Retinal pigment epithelial cell (primary cell): ENCODE results near the gene RASSF3.

Experiments used
- DNase-seq: peaks from one replicate; pipeline ENCODE4 v3.0.0-alpha.2; 2010; ENCODE audit warnings: low read depth
- H3K4me3 ChIP-seq: 2 replicates; pipeline ENCODE4 v1.5.1; 2011; ENCODE audit warnings: mild to moderate bottlenecking, low read length, control low read depth, moderate library complexity
- TF ChIP-seq, protein P1 (sequence below): conservative IDR thresholded peaks from 2 replicates; pipeline ENCODE4 v1.5.1; 2011; ENCODE audit warnings: low read depth, low read length, control low read depth, inconsistent platforms

Gene RASSF3

DNA sequence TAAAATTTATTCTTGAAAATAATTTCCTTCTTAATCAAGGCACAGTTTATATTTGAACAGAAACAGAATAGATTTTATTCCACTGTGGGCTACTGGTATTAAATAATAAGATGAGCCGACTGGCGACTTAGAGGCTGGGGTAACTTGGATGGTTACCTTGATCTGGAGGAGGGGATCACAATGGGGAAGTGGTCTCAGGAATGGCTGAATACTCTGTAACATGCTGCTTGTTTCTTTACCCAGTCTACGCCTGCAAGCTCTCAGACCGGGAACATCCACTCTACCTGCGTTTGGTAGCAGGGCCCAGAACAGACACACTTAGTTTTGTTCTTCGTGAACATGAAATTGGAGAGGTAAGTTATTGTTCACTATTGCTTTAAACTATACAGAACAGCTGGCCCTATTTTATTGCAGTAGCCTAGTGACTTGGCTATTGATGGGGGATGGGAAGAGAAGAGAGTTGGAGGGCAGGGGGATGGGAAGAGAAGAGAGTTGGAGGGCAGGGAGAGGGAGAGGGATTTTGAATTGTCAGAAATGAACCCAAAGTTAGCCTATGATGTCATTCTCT, 81.0 kb downstream of the RASSF3 start:
- no peak for DNase-seq
- H3K4me3 ChIP-seq = no peak overlapping the region
- TF ChIP-seq, protein P1, sequence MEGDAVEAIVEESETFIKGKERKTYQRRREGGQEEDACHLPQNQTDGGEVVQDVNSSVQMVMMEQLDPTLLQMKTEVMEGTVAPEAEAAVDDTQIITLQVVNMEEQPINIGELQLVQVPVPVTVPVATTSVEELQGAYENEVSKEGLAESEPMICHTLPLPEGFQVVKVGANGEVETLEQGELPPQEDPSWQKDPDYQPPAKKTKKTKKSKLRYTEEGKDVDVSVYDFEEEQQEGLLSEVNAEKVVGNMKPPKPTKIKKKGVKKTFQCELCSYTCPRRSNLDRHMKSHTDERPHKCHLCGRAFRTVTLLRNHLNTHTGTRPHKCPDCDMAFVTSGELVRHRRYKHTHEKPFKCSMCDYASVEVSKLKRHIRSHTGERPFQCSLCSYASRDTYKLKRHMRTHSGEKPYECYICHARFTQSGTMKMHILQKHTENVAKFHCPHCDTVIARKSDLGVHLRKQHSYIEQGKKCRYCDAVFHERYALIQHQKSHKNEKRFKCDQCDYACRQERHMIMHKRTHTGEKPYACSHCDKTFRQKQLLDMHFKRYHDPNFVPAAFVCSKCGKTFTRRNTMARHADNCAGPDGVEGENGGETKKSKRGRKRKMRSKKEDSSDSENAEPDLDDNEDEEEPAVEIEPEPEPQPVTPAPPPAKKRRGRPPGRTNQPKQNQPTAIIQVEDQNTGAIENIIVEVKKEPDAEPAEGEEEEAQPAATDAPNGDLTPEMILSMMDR = no peak

DNA sequence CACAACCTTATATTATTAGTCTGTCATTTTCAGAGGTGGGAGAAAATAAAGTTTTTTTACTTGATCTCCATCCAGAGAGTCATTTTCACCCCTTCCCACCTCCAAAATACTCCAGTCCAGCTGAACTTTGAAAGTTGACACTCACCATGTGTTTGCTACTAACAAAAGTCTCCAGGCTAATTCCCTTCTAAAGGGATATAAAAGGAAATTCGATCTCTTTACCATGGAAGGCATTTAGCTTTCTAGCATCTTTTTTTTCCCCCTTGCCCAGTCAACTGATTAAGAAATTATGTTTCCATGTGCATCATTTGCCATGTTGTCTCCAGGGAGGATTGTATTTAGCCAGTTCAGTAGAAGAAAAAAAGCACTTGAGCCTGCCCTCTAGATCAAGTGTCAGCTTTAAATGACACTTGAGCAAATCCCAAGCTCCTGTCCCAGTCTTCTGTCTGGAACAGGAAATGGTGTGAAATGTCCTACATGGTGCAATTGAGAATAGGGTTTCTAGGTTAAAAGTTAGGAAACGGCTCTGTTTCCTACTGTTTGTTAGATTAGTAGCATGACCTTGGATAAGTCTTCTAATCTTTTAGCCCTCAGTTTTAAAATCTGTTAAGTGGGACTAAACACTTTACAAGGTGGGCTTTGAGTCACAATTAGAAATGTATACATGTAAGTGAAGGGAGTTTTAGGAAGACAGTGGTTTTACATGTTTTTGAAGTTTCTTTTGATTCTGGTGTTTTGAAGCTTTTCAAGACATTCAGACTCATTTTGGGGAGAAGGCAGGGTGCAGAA, 81.7 kb downstream of the RASSF3 start:
- no peak for DNase-seq
- TF ChIP-seq, protein P1 = no peak
- no peak overlapping the region for H3K4me3 ChIP-seq

DNA sequence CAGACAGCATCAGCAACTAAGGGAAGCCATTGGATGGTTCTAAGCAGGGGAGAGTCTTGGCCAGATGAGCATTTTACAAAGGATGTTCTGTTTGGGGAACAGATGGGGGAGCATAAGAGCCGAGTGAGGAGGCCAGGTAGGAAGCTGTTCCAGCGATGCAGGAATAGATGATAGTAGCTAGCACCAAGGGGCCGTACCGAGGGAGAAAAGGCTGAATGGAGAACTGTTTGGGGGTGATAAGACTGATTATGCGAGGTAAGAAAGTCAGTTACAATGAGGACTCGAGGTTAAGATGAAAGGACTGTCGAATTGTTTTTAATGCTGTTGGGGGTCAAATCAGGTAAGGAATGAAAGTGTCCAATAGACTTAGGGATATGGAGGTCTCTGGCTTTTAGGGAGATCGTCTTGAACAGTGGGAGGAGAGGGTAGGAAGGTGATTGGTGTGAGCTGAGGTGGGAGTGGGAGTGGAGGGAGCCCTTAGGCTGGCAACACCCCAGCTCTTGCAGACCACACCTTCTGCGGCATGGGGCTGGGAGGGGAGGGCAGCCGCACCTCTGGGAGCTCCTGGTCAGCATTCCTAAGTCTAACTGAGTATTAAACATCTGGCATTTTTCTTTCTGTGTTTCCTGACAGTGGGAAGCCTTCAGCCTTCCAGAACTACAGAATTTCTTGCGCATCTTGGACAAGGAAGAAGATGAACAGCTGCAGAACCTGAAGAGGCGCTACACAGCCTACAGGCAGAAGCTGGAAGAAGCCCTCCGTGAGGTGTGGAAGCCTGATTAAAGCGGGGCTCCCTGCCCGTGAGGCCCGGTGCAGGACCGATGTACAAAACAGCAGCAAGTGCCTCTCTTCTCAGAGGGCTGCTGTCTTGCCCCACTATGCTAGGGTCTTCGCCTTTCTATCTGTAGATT, 84.1 kb downstream of the RASSF3 start:
- H3K4me3 ChIP-seq = no peak overlapping the region
- no peak for DNase-seq
- TF ChIP-seq, protein P1 = no peak

DNA sequence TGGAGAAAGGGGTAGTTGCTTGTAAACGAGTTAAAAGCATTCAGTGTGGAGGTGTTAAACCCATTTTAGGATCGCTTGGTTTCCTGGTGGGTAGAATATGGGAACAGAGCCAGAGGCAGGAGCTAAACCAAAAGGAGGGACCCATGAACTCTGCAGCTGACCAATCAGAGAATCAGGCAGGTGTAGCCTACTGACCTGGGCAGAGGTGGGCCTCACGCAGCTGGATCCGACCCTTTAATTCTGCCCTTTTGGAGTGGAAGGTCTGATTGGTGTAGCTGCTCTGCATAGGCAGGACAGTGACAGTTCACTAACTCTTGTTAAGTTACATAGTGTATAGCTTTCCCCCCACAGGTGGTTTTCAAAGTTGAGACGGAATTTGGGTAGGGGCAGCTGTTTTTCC, 85.3 kb downstream of the RASSF3 start:
- TF ChIP-seq, protein P1 = no peak
- no peak overlapping the region for H3K4me3 ChIP-seq
- no peak for DNase-seq

DNA sequence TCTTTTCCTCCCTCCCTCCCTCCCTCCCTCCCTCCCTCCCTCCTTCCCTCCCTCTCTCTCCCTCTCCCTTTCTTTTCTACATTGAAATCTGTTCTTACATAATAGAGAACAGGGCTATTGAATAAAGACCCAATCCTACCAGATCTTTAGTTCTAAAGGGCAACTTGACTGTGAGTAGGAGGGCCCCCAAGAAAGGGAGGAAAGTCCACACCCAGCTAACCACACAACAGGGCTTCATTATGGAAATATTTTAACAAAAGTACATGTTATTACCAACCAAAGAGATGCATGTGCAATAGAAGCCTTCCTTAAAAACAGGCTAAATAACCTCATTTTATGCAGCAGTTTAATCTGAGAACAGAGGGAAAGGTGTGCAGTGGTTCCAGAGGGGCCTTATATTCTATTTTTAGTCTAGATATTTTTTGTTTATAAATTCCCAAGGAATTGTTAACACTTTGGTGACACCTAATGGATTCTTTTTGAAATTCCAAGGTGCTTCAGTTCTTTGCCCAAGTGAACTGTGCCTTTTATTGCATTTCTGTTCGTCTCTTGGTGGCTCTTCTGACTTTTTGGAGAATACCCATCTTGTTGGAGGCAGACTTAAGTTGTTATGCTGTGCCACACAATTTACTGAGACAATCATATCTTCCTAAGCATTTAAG, 85.9 kb downstream of the RASSF3 start:
- H3K4me3 ChIP-seq = no peak overlapping the region
- DNase-seq = no peak
- TF ChIP-seq, protein P1 = peak; percentile 41

DNA sequence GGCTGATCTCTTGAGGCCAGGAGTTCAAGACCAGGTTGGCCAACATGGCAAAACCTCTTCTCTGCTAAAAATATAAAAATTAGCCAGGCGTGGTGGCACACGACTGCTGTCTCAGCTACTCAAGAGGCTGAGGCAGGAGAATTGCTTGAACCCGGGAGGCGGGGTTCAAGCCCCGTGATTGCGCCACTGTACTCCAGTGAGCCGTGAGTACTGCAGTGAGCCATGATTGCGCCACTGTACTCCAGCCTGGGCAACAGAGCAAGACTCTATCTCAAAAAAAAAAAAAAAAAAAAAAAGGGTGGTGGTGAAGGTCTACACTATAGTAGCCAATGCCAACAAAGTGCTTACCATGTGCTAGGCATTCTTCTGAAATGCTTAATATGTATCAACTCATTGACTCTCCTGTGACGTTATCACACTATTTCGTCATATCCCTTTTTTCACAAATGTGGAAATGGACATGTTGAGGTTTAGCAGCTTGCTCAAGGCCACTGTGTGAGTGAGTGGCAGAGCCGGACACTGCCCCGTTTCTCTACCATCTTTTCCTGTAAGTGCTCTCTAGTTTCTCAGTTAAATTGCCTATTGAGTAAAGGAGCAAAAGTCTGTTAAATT, 89.3 kb downstream of the RASSF3 start:
- no peak for DNase-seq
- TF ChIP-seq, protein P1 = no peak

More for the DNA sequence above, 89.3 kb downstream of the RASSF3 start:
- no peak overlapping the region for H3K4me3 ChIP-seq
